Measurements from ENCODE around the gene TGFBR3.

DNA sequence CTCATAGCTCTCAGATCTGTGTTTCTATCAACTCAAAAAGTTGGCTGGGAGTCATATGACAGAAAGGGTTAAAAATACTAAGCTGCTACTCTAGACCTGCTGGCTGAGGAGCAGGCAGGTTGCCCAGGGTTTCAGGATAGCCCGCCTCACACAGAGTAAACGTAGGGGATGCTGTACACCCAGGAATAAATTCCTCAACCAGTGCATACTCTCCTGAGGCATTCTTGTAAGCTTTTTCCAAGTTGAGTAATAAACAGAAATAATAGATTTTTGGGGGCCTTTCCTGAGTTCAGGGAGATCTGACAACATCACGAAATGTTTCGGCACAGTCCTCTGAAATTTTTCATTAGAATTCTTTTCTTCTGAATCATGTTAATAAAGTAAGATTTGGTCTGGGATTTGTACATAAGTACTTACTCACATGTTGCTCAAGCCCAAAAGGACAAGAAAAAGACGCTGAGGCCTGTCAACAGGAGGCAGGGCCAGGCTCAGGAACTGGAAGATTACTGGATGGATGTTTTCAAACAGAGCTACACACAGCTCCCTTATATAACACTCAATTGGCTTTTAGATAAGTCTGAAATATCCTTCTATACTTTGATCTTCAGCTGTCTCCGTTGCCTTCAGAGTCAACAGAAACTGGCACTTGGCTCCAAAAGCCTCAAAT is 41.0 kb downstream of the TGFBR3 start:
- TF ChIP-seq, protein P1, sequence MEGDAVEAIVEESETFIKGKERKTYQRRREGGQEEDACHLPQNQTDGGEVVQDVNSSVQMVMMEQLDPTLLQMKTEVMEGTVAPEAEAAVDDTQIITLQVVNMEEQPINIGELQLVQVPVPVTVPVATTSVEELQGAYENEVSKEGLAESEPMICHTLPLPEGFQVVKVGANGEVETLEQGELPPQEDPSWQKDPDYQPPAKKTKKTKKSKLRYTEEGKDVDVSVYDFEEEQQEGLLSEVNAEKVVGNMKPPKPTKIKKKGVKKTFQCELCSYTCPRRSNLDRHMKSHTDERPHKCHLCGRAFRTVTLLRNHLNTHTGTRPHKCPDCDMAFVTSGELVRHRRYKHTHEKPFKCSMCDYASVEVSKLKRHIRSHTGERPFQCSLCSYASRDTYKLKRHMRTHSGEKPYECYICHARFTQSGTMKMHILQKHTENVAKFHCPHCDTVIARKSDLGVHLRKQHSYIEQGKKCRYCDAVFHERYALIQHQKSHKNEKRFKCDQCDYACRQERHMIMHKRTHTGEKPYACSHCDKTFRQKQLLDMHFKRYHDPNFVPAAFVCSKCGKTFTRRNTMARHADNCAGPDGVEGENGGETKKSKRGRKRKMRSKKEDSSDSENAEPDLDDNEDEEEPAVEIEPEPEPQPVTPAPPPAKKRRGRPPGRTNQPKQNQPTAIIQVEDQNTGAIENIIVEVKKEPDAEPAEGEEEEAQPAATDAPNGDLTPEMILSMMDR (IDR thresholded peaks at IDR 0.05; ENCODE audit: poor library complexity), result no peak
- TF ChIP-seq EZH2 (IDR thresholded peaks at IDR 0.05; ENCODE audit: borderline replicate concordance), result no peak
